ENCODE results near the gene ARRDC5. TPM values are rescaled to one million over a fixed set of nuclear protein-coding genes. Genes with fewer than 3 reads are reported as not detected.

The ARRDC5 gene
- total and polyA plus RNA-seq, 2 of the 8 experiments (the other 6 are each of a cell fraction or from before 2014, with no cell fraction given) = not detected

- Histone ChIP-seq H3K9me3 (ENCODE audit: insufficient read depth in 2 of 2, low read depth in 1 of 2, low read length in 1 of 2) (no peaks in the 10 kb centered on the region), H3K14ac (ENCODE audit: insufficient read length) (no peak overlapping the region), H2BK120ac (replicated peaks; ENCODE audit: low read depth, low read length) (no peak overlapping the region), H3K4me2 (ENCODE audit: insufficient read depth in 1 of 2, low read depth in 2 of 2, low read length in 2 of 2) (no peak overlapping the region), H2BK12ac (ENCODE audit: low read depth, low read length) (no peak overlapping the region), H3K4me1 (replicated peaks in 1 of 4; ENCODE audit: control insufficient read depth in 3 of 4, insufficient read depth in 4 of 4, low read length in 3 of 4) (peaks cover 0 to 8% (median 5%) of the 10 kb centered on the region in 4 experiments; a peak in 6 of 7 replicates), H3K23ac (ENCODE audit: insufficient read length) (no peak overlapping the region), H3K36me3 (ENCODE audit: control insufficient read depth in 2 of 4, insufficient read depth in 4 of 4, low read length in 3 of 4) (peaks cover 4 to 29% (median 10%) of the 10 kb centered on the region in 4 experiments; a peak in 6 of 8 replicates), H2BK5ac (ENCODE audit: low read depth, low read length) (no peak overlapping the region; the same call in 1 of the 2 replicates), H3K4me3 (ENCODE audit: extremely low read depth in 1 of 4, insufficient read depth in 2 of 4, low read depth in 3 of 4, low read length in 4 of 4) (no peak overlapping the region), H4K8ac (ENCODE audit: extremely low read depth, insufficient read depth, low read length) (no peak overlapping the region), H3K79me2 (ENCODE audit: control insufficient read depth in 1 of 2, insufficient read depth in 2 of 2, low read length in 2 of 2) (peaks cover 4 to 70% of the 10 kb centered on the region in 2 experiments; a peak in 3 of 4 replicates), H2AK5ac (ENCODE audit: low read depth, low read length) (no peak overlapping the region), H4K91ac (replicated peaks; ENCODE audit: insufficient read length, low read length) (no peak overlapping the region), H3K18ac (ENCODE audit: extremely low read depth, low read length) (no peak overlapping the region), H2BK20ac (ENCODE audit: low read length) (no peak overlapping the region), H2BK15ac (ENCODE audit: low read length) (no peak overlapping the region), H3K9ac (replicated peaks in 1 of 4; ENCODE audit: extremely low read depth in 1 of 4, low read depth in 3 of 4, low read length in 3 of 4) (no peak overlapping the region), H3K4ac (replicated peaks; ENCODE audit: insufficient read length, low read depth, low read length) (no peak overlapping the region), H3K79me1 (ENCODE audit: low read depth, low read length) (peaks cover 5% of the 10 kb centered on the region; the same call in 1 of the 2 replicates), H2AFZ (ENCODE audit: low read length) (no peak overlapping the region), H4K20me1 (replicated peaks in 1 of 2; ENCODE audit: control insufficient read depth in 1 of 2, insufficient read depth in 2 of 2, low read length in 2 of 2) (peaks cover 7 to 24% of the 10 kb centered on the region in 2 experiments), H3K56ac (replicated peaks; ENCODE audit: insufficient read length, low read depth, low read length) (no peak overlapping the region), H4K5ac (ENCODE audit: insufficient read length, low read depth, low read length) (no peak overlapping the region), H3K23me2 (ENCODE audit: low read depth, low read length) (peaks cover 5% of the 10 kb centered on the region), H3K27ac (ENCODE audit: low read depth, low read length) (no peak overlapping the region), H3K27me3 (replicated peaks in 1 of 4; ENCODE audit: control insufficient read depth in 3 of 4, extremely low read depth in 1 of 4, insufficient read depth in 3 of 4, low read length in 3 of 4) (no peaks in the 10 kb centered on the region; a peak in 1 of 7 replicates)
- POLR2A ChIA-PET (ENCODE audit: partially characterized antibody) = interaction anchor here (0.6 to 1.2 kb wide), 3 partner anchors 13 to 236 kb away, joined by 3 read pairs; partner anchors contain the start of gene PLIN3
- WGBS, 2 experiments (ENCODE audit: extremely low coverage in 1 of 2, insufficient coverage in 1 of 2, insufficient read length in 1 of 2, insufficient replicate concordance in 2 of 2, low coverage in 1 of 2, low lambda C conversion rate in 2 of 2, missing lambda C conversion rate in 1 of 2) = 92% methylated on average over 23 of the region's 23 CpGs; no CpG with 5 or more reads in 1 of the 2 experiments
- DNase-seq (ENCODE audit: low read depth in 1 of 2, low spot score in 2 of 2) (no peak), FAIRE-seq (no peak)
- CTCF ChIA-PET (ENCODE audit: partially characterized antibody) = interaction anchor here (0.9 to 6.9 kb wide), 6 partner anchors 9 to 116 kb away, joined by 3 to 111 read pairs (median 3); no protein-coding TSS in a partner anchor
- no peak for TF ChIP-seq RBBP5 (IDR thresholded peaks at IDR 0.05; ENCODE audit: borderline replicate concordance, low read depth, low read length)
- no peak for TF ChIP-seq CEBPB (IDR thresholded peaks at IDR 0.05; ENCODE audit: low read depth, low read length)
- TF ChIP-seq BCL11A (IDR thresholded peaks at IDR 0.05; ENCODE audit: low read depth in 2 of 2, low read length in 2 of 2) = no peak
- TF ChIP-seq POLR2AphosphoS5 (IDR thresholded peaks at IDR 0.05; ENCODE audit: low read depth, low read length) = no peak; the same call in 1 of the 2 replicates
Measured at GRCh38 chr19:4914736-4915501, 12.2 kb upstream of the ARRDC5 start.

Measured in H1 (cell line).